ENCODE results near the gene GLT6D1.

The GLT6D1 gene

GRCh38 chr9:135617991-135618411 is 21.3 kb downstream of the GLT6D1 start:
- Histone ChIP-seq H3K4me1 (ENCODE audit: insufficient read depth, poor library complexity, severe bottlenecking) (no peaks in the 10 kb centered on the region), H3K36me3 (ENCODE audit: low read depth) (no peaks in the 10 kb centered on the region), H3K4me3 (ENCODE audit: severe bottlenecking) (no peak overlapping the region), H3K27me3 (ENCODE audit: insufficient read depth, poor library complexity, severe bottlenecking) (peaks cover 48% of the 10 kb centered on the region), H3K9me3 (ENCODE audit: severe bottlenecking) (no peaks in the 10 kb centered on the region), H3K27ac (ENCODE audit: poor library complexity, severe bottlenecking) (no peak overlapping the region)
- DNase-seq (ENCODE audit: low spot score) (no peak), ATAC-seq (ENCODE audit: low read depth) (no peak)
- no peak for TF ChIP-seq CTCF (IDR thresholded peaks at IDR 0.05; ENCODE audit: poor library complexity, severe bottlenecking)

DNA sequence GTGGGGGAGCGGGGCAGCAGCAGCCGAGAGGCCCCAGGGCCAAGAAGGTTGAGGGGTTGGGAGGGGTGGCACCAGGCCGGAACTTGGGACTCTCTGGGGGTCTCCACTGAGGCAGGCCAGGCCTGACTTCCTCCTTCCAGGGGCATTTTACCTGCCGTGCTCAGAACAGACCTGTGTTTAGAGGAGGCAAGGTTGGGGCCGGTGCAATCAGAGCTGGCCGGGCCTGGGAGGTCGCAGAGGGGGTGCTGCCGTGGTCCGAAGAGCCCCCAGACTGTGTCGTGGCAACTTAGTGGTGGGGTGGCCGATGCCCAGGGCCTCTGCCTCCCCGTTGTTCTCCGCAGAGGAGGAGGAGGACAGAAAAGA is 21.8 kb downstream of the GLT6D1 start:
- no peak overlapping the region for H3K27ac ChIP-seq (ENCODE audit: poor library complexity, severe bottlenecking)
- no peak overlapping the region for H3K4me3 ChIP-seq (ENCODE audit: severe bottlenecking)
- DNase-seq (ENCODE audit: low spot score) (no peak), ATAC-seq (ENCODE audit: low read depth) (no peak)
- H3K27me3 ChIP-seq (ENCODE audit: insufficient read depth, poor library complexity, severe bottlenecking), result peaks cover 48% of the 10 kb centered on the region
- H3K4me1 ChIP-seq (ENCODE audit: insufficient read depth, poor library complexity, severe bottlenecking), result no peaks in the 10 kb centered on the region
- no peaks in the 10 kb centered on the region for H3K36me3 ChIP-seq (ENCODE audit: low read depth)
- H3K9me3 ChIP-seq (ENCODE audit: severe bottlenecking), result no peaks in the 10 kb centered on the region
- no peak for TF ChIP-seq CTCF (IDR thresholded peaks at IDR 0.05; ENCODE audit: poor library complexity, severe bottlenecking)

GRCh38 chr9:135616619-135617537 is 22.5 kb downstream of the GLT6D1 start:
- DNase-seq (ENCODE audit: low spot score) (no peak), ATAC-seq (ENCODE audit: low read depth) (no peak)
- no peaks in the 10 kb centered on the region for H3K36me3 ChIP-seq (ENCODE audit: low read depth)
- peaks cover 46% of the 10 kb centered on the region for H3K27me3 ChIP-seq (ENCODE audit: insufficient read depth, poor library complexity, severe bottlenecking)
- H3K4me3 ChIP-seq (ENCODE audit: severe bottlenecking), result no peak overlapping the region
- H3K4me1 ChIP-seq (ENCODE audit: insufficient read depth, poor library complexity, severe bottlenecking), result no peaks in the 10 kb centered on the region
- TF ChIP-seq CTCF (IDR thresholded peaks at IDR 0.05; ENCODE audit: poor library complexity, severe bottlenecking), result no peak
- H3K9me3 ChIP-seq (ENCODE audit: severe bottlenecking), result no peaks in the 10 kb centered on the region
- no peak overlapping the region for H3K27ac ChIP-seq (ENCODE audit: poor library complexity, severe bottlenecking)

DNA sequence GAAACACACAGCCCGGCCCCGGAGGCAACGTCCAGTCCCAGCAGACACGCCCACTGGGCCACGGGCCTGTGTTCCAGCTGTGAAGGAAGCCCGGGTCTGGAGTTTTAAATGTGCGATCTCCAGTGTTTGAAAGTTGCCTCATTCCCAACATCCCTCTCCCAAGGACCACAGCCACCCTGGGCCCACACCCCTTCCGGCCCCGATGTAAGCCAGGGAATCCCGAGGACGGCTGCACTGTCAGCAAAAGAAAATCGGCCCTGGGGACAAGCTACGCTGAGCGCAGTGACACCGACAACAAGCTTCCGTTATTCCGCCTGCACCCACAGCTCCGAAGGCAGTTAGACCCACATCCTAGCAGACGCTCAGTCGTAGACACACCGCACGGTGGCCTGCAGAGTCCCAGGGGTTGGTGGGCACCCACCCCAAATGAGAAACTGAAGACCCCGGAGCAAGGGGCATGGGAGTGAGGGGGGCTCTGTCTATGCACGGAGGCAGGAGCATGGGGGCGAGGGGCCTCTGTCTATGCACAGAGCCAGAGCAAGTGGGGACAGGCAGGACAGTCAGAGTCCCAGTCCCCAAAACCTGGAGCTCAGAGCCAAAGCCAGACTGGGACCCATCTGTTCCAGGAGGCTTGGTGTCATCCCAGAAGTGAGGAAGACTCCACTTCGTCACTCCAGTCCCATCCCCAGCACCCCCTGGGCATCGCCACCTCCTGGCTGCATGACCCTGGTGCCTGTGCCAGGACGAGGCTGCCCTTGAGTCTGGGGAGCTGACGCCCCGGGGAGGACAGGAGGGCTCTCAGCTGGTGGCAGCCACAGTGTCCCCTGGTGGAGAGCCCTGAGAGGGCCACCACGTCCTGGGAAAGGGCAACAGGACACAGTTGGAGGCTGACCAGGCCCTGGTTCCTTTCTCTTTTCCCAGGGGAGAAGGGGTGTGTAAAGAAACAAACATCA is 23.4 kb downstream of the GLT6D1 start:
- Histone ChIP-seq H3K36me3 (ENCODE audit: low read depth) (no peaks in the 10 kb centered on the region), H3K27ac (ENCODE audit: poor library complexity, severe bottlenecking) (no peak overlapping the region), H3K27me3 (ENCODE audit: insufficient read depth, poor library complexity, severe bottlenecking) (peaks cover 38% of the 10 kb centered on the region), H3K9me3 (ENCODE audit: severe bottlenecking) (no peaks in the 10 kb centered on the region), H3K4me1 (ENCODE audit: insufficient read depth, poor library complexity, severe bottlenecking) (no peaks in the 10 kb centered on the region), H3K4me3 (ENCODE audit: severe bottlenecking) (no peak overlapping the region)
- ATAC-seq (ENCODE audit: low read depth) (no peak; the same call in 2 of the 3 replicates), DNase-seq (ENCODE audit: low spot score) (no peak)
- TF ChIP-seq CTCF (IDR thresholded peaks at IDR 0.05; ENCODE audit: poor library complexity, severe bottlenecking), result no peak
